HG02678 (cell line): Measurements from ENCODE around the gene ZNF106.

Experiments
- ATAC-seq: cut with Tn5 transposase; IDR thresholded peaks from one replicate; pipeline ENCODE4 v1.9.1; 2021; ENCODE audit warnings: mild to moderate bottlenecking, moderate library complexity; ENCODE audit not compliant: unreplicated experiment

ZNF106 gene

DNA sequence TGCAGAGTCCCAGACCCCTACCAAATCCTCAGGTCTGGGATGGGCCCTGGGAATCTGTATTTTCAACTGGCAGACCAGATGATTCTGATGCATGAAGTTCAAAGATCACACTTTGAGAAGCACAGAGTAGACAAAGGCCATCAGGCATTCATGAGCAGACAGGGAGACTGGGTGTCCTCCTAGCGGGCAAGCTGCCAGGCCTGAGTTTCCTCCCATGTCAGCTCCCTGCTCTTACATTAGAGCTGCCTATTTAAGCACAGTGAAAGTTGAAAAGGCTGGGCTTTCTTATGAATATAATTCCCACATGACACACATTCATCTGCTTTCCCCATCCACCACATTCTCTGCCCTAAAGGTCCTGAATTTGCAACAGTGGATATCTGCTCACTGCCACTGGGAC lies 117.7 kb downstream of the ZNF106 start:
- no peak for ATAC-seq

GRCh38 chr15:42371096-42371495 lies 119.8 kb downstream of the ZNF106 start:
- ATAC-seq, result no peak

GRCh38 chr15:42368096-42368495 lies 122.8 kb downstream of the ZNF106 start:
- ATAC-seq, result no peak

DNA sequence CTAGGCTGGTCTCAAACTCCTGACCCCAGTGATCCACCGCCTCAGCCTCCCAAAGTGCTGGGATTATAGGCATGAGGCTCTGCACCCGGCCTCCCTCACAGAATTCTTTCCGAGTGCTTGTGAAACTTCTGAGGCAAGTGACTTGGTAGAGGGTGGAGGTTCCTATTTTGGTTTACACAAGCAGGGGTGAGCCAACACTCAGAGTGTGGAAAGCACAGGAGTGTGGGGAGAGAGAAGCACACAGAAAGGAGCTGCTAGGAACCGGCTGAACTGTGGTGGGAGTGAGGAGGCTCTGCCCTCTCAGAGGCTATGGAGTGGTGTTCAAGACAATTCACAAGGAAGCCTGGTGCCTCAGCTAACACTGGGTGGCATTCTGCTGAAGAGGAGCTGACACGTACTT lies 123.9 kb downstream of the ZNF106 start:
- ATAC-seq, result no peak

DNA sequence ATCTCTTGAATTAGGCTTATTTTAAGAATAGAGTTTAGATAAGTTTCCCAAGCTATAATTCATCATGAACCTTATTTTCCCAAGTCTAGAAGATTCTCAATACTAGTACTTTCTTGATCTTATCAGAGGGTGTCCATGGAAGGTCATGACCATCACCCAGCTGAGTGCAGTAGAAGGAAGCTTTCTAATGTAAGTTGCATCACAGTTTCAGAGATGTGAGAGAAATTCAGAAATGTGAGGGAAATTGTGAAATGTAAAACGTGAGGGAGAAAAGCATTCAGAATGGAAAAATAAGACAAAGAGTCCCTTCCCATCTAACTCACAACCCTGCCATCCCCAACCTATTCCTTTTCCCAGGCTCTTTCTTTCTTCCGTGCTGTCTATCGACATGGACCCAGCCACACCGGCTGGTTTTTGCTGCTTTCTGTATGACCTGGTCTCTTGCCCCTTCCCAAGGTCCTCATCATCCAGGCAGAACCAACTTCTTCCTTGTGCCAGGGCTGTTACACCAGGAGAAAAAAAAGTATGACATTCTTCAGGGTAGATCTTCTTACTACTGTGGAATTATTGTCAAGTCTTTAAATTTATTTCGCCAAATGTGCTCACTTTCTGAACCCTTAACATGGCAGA lies 124.9 kb downstream of the ZNF106 start:
- no peak for ATAC-seq

DNA sequence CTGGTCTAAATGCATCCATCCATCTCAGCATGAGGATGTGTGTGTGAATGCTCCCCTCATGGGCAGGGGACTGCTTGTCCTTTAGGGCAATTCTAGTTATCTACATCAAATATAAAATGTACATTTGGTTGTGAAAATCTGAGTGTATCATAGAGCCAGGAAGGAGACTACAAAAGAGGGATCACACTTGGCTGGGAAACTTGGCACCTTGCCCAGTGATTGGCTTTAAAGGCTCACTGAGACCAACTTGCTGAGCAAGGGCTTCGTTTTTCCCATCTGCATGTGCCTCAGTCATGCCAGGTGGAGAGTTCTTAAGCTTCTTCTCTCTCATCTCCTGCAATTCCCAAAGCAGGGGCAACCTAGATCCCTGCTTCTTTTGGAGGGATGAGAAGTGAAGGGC lies 126.4 kb downstream of the ZNF106 start:
- no peak for ATAC-seq

- ATAC-seq, result no peak
Observed at GRCh38 chr15:42363942-42364341, 127.0 kb downstream of the ZNF106 start.

DNA sequence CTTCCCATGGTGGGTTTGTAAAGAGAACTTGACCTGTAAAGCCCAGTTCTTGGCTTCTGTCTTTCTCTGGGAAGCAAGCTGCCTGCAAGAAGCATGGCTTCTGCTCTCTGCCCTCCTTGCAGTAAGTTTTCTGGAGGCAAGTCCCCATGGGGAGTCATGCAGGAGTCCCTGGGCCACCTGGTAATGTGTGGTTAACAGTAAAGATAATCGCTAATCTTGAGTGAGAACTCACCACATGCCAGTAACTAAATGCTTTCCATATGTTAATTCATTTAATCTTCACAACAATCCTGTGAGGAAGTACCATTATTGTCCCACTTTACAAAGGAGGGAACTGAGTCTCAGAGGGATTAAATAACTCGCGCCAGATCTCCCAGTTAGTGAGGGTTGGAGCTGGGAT lies 127.5 kb downstream of the ZNF106 start:
- ATAC-seq, result no peak
